Neural crest cell (in vitro differentiated cells): ENCODE results near the gene AFMID. TPM values are rescaled to one million over a fixed set of nuclear protein-coding genes. Genes with fewer than 3 reads are reported as not detected.

Experiments used
- DNase-seq: peaks from one replicate; pipeline ENCODE4 v3.0.0; 2021; ENCODE audit warnings: low read depth, mixed read lengths, low spot score
- H3K27ac Mint-ChIP-seq: one replicate; pipeline ENCODE4 v1.8.0; 2021; ENCODE audit warnings: mild to moderate bottlenecking, mixed read lengths; ENCODE audit not compliant: unreplicated experiment
- H3K27me3 Mint-ChIP-seq: 2 replicates; pipeline ENCODE4 v1.8.0; 2021; ENCODE audit warnings: low read depth, mild to moderate bottlenecking, mixed read lengths
- H3K36me3 Mint-ChIP-seq: 2 replicates; pipeline ENCODE4 v1.8.0; 2021; ENCODE audit warnings: low read depth, mild to moderate bottlenecking, mixed read lengths
- H3K4me1 Mint-ChIP-seq: 2 replicates; pipeline ENCODE4 v1.8.0; 2021; ENCODE audit warnings: mixed read lengths
- H3K4me3 Mint-ChIP-seq: one replicate; pipeline ENCODE4 v1.8.0; 2021; ENCODE audit warnings: mild to moderate bottlenecking, mixed read lengths
- H3K9me3 Mint-ChIP-seq: 2 replicates; pipeline ENCODE4 v1.8.0; 2021; ENCODE audit warnings: mixed read lengths
- CTCF ChIP-seq: fragments of 200-600 bp; sonication (generic); conservative IDR thresholded peaks from 2 replicates; pipeline ENCODE4 v1.5.0; 2021; ENCODE audit warnings: antibody characterized with exemption, mild to moderate bottlenecking
- total RNA-seq: library from RNA; stranded (reverse); gene quantifications from 2 replicates; pipeline ENCODE4 v1.2.1, GENCODE V29; 2021

The AFMID gene
- total RNA-seq, 1 donor from 2014 or later, result 41.9 TPM

GRCh38 chr17:78223765-78224164 is 36.6 kb downstream of the AFMID start:
- Mint-ChIP-seq H3K9me3 (no peaks in the 10 kb centered on the region), H3K4me3 (no peak overlapping the region), H3K27ac (no peak overlapping the region), H3K4me1 (peaks cover 8% of the 10 kb centered on the region), H3K27me3 (peaks cover 4% of the 10 kb centered on the region), H3K36me3 (peaks cover 8% of the 10 kb centered on the region)
- DNase-seq, result no peak
- no peak for TF ChIP-seq CTCF

GRCh38 chr17:78224231-78225087 is 37.3 kb downstream of the AFMID start:
- H3K27ac Mint-ChIP-seq, result no peak overlapping the region
- TF ChIP-seq CTCF, result no peak
- peaks cover 5% of the 10 kb centered on the region for H3K4me1 Mint-ChIP-seq
- peaks cover 6% of the 10 kb centered on the region for H3K27me3 Mint-ChIP-seq
- H3K36me3 Mint-ChIP-seq, result peaks cover 5% of the 10 kb centered on the region
- no peaks in the 10 kb centered on the region for H3K9me3 Mint-ChIP-seq
- H3K4me3 Mint-ChIP-seq, result no peak overlapping the region
- DNase-seq, result no peak

GRCh38 chr17:78225088-78225865 is 38.1 kb downstream of the AFMID start:
- peaks cover 10% of the 10 kb centered on the region for H3K27me3 Mint-ChIP-seq
- TF ChIP-seq CTCF, result no peak
- H3K36me3 Mint-ChIP-seq, result no peaks in the 10 kb centered on the region
- DNase-seq, result no peak
- H3K27ac Mint-ChIP-seq, result no peak overlapping the region
- no peaks in the 10 kb centered on the region for H3K4me1 Mint-ChIP-seq
- H3K9me3 Mint-ChIP-seq, result no peaks in the 10 kb centered on the region
- no peak overlapping the region for H3K4me3 Mint-ChIP-seq

GRCh38 chr17:78226055-78226758 is 39.0 kb downstream of the AFMID start:
- no peaks in the 10 kb centered on the region for H3K4me1 Mint-ChIP-seq
- H3K27ac Mint-ChIP-seq, result no peak overlapping the region
- no peaks in the 10 kb centered on the region for H3K36me3 Mint-ChIP-seq
- peaks cover 19% of the 10 kb centered on the region for H3K27me3 Mint-ChIP-seq
- no peak for DNase-seq
- H3K4me3 Mint-ChIP-seq, result peak overlapping the region; percentile 44
- no peaks in the 10 kb centered on the region for H3K9me3 Mint-ChIP-seq
- no peak for TF ChIP-seq CTCF

- H3K27ac Mint-ChIP-seq, result no peak overlapping the region
- no peaks in the 10 kb centered on the region for H3K4me1 Mint-ChIP-seq
- no peaks in the 10 kb centered on the region for H3K36me3 Mint-ChIP-seq
- DNase-seq, result no peak
- no peaks in the 10 kb centered on the region for H3K9me3 Mint-ChIP-seq
- peaks cover 24% of the 10 kb centered on the region for H3K27me3 Mint-ChIP-seq
- no peak for TF ChIP-seq CTCF
- peak overlapping the region; percentile 44 for H3K4me3 Mint-ChIP-seq
These were observed 39.7 kb downstream of the AFMID start for GRCh38 chr17:78226759-78227454.
